Hepatocyte (in vitro differentiated cells): ENCODE measurements around the gene BDKRB1. TPM values are rescaled to one million over a fixed set of nuclear protein-coding genes. Genes with fewer than 3 reads are reported as not detected.

Source experiments
- DNase-seq: peaks from one replicate; pipeline ENCODE4 v3.0.0-alpha.2; 2016; ENCODE audit warnings: low spot score
- H2AFZ ChIP-seq: fragments of 200-600 bp; sonication (generic); 2 replicates; pipeline ENCODE4 v1.6.0; 2016; ENCODE audit warnings: antibody characterized with exemption, mild to moderate bottlenecking
- H3K27ac ChIP-seq: fragments of 200-600 bp; sonication (generic); 2 replicates; pipeline ENCODE4 v1.5.1; 2016; ENCODE audit warnings: mild to moderate bottlenecking
- H3K27me3 ChIP-seq: fragments of 200-600 bp; sonication (generic); 2 replicates; pipeline ENCODE4 v1.6.1; 2016
- H3K36me3 ChIP-seq: fragments of 200-600 bp; sonication (generic); replicated peaks from 2 replicates; pipeline ENCODE4 v1.5.1; 2016; ENCODE audit warnings: low read depth; ENCODE audit not compliant: insufficient read depth
- H3K4me1 ChIP-seq: fragments of 200-600 bp; sonication (generic); 2 replicates; pipeline ENCODE4 v1.5.1; 2016; ENCODE audit warnings: mild to moderate bottlenecking, moderate library complexity; ENCODE audit not compliant: insufficient read depth
- H3K4me2 ChIP-seq: fragments of 200-600 bp; sonication (generic); 2 replicates; pipeline ENCODE4 v1.6.0; 2016
- H3K4me3 ChIP-seq: fragments of 200-600 bp; sonication (generic); 2 replicates; pipeline ENCODE4 v1.5.1; 2016; ENCODE audit warnings: mild to moderate bottlenecking
- H3K79me2 ChIP-seq: fragments of 200-600 bp; sonication (generic); 2 replicates; pipeline ENCODE4 v1.6.0; 2017; ENCODE audit warnings: mild to moderate bottlenecking
- H3K9me2 ChIP-seq: fragments of 200-600 bp; sonication (generic); replicated peaks from 2 replicates; pipeline ENCODE4 v1.6.0; 2017; ENCODE audit warnings: mild to moderate bottlenecking; ENCODE audit not compliant: insufficient read depth
- H3K9me3 ChIP-seq: fragments of 200-600 bp; sonication (generic); 2 replicates; pipeline ENCODE4 v1.5.1; 2016; ENCODE audit warnings: low read depth, mild to moderate bottlenecking
- H4K20me1 ChIP-seq: fragments of 200-600 bp; sonication (generic); 2 replicates; pipeline ENCODE4 v1.6.0; 2016; ENCODE audit warnings: mild to moderate bottlenecking; ENCODE audit not compliant: insufficient read depth, poor library complexity, severe bottlenecking
- CTCF ChIP-seq: fragments of 200-600 bp; sonication (generic); IDR thresholded peaks from 2 replicates; pipeline ENCODE4 v1.5.1; 2016; ENCODE audit warnings: antibody characterized with exemption, mild to moderate bottlenecking; ENCODE audit not compliant: poor library complexity
- EZH2 ChIP-seq: fragments of 200-600 bp; sonication (generic); IDR thresholded peaks from 2 replicates; pipeline ENCODE4 v1.6.1; 2016; ENCODE audit warnings: antibody characterized with exemption, mild to moderate bottlenecking, borderline replicate concordance
- EZH2phosphoT487 ChIP-seq: fragments of 200-600 bp; sonication (generic); IDR thresholded peaks from one replicate; pipeline ENCODE4 v1.6.1; 2018; ENCODE audit warnings: antibody characterized with exemption, mild to moderate bottlenecking, low read depth, moderate library complexity; ENCODE audit not compliant: unreplicated experiment, severe bottlenecking
- WGBS: methylation state at CpG from one replicate; pipeline ENCODE4 v1.1.6; 2016; ENCODE audit warnings: low lambda C conversion rate; ENCODE audit errors: missing lambda C conversion rate; 5-methylcytosine and 5-hydroxymethylcytosine counted together
- polyA plus RNA-seq: library from polyadenylated mRNA; unstranded; fragments of >200 nt; fragmentation: Nextera tagmentation; extraction: Ambion mirVana; gene quantifications from 2 replicates; pipeline ENCODE4 v1.2.1, GENCODE V29; 2016
- total RNA-seq: library from RNA; depleted of rRNA; stranded (reverse); fragments of >200 nt; gene quantifications from 2 replicates; pipeline ENCODE4 v1.2.3, GENCODE V29; 2014

BDKRB1 gene
- total and polyA plus RNA-seq, 2 experiments from 2014 or later: 11.9 to 33.0 TPM

DNA sequence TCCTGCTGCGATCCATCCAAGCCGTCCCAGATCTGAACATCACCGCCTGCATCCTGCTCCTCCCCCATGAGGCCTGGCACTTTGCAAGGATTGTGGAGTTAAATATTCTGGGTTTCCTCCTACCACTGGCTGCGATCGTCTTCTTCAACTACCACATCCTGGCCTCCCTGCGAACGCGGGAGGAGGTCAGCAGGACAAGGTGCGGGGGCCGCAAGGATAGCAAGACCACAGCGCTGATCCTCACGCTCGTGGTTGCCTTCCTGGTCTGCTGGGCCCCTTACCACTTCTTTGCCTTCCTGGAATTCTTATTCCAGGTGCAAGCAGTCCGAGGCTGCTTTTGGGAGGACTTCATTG lies 8.2 kb downstream of the BDKRB1 start:
- Histone ChIP-seq H3K4me1 (peaks cover 22% of the 10 kb centered on the region), H3K9me3 (no peaks in the 10 kb centered on the region), H3K79me2 (peaks cover 3% of the 10 kb centered on the region), H2AFZ (no peak overlapping the region), H3K4me3 (no peak overlapping the region), H3K9me2 (no peaks in the 10 kb centered on the region), H3K27me3 (no peaks in the 10 kb centered on the region), H3K4me2 (no peak overlapping the region), H3K36me3 (no peaks in the 10 kb centered on the region), H4K20me1 (no peaks in the 10 kb centered on the region), H3K27ac (no peak overlapping the region)
- TF ChIP-seq CTCF (no peak), EZH2 (no peak), EZH2phosphoT487 (no peak)
- 96% methylated on average over 14 of the region's 14 CpGs for WGBS
- DNase-seq: no peak

GRCh38 chr14:96264853-96265252 lies 8.8 kb downstream of the BDKRB1 start:
- Histone ChIP-seq H3K27ac (no peak overlapping the region), H3K4me2 (no peak overlapping the region), H3K9me3 (no peaks in the 10 kb centered on the region), H3K4me3 (no peak overlapping the region), H3K36me3 (no peaks in the 10 kb centered on the region), H3K27me3 (no peaks in the 10 kb centered on the region), H2AFZ (no peak overlapping the region), H3K4me1 (peaks cover 28% of the 10 kb centered on the region), H4K20me1 (no peaks in the 10 kb centered on the region), H3K79me2 (no peaks in the 10 kb centered on the region), H3K9me2 (no peaks in the 10 kb centered on the region)
- no peak for TF ChIP-seq EZH2phosphoT487
- peak; percentile 27 for TF ChIP-seq CTCF
- no peak for DNase-seq
- 69% methylated on average over 3 of the region's 3 CpGs for WGBS

GRCh38 chr14:96265383-96266095 lies 9.5 kb downstream of the BDKRB1 start:
- no peaks in the 10 kb centered on the region for H3K9me3 ChIP-seq
- H3K79me2 ChIP-seq: no peaks in the 10 kb centered on the region
- peaks cover 29% of the 10 kb centered on the region for H3K4me1 ChIP-seq
- WGBS: 81% methylated on average over 16 of the region's 16 CpGs
- no peak overlapping the region for H3K27ac ChIP-seq
- H3K4me3 ChIP-seq: no peak overlapping the region
- no peak for TF ChIP-seq EZH2phosphoT487
- TF ChIP-seq CTCF: no peak
- TF ChIP-seq EZH2: no peak
- no peak overlapping the region for H2AFZ ChIP-seq
- no peaks in the 10 kb centered on the region for H3K9me2 ChIP-seq
- DNase-seq: no peak
- no peaks in the 10 kb centered on the region for H3K36me3 ChIP-seq
- H3K27me3 ChIP-seq: no peaks in the 10 kb centered on the region
- no peak overlapping the region for H3K4me2 ChIP-seq
- no peaks in the 10 kb centered on the region for H4K20me1 ChIP-seq
